Gastroesophageal sphincter (tissue), 3 donors: Measurements from ENCODE around the gene SH3RF3.

ENCODE experiments used
- CTCF ChIP-seq, 4 experiments: fragments of 200-600 bp in 2 of 4; fragments of 450-650 bp in 2 of 4; sonication (generic) in 1 of 4; IDR thresholded peaks; one replicate each; pipeline ENCODE4 v1.5.1; 2017 to 2019; ENCODE audit warnings: antibody characterized with exemption in 4 of 4, mild to moderate bottlenecking in 2 of 4, moderate library complexity in 2 of 4
- POLR2AphosphoS5 ChIP-seq: sonication (generic); formaldehyde crosslinking; IDR thresholded peaks from one replicate; pipeline ENCODE4 v1.6.1; 2017; ENCODE audit warnings: antibody characterized with exemption

- TF ChIP-seq POLR2AphosphoS5 (no peak), CTCF (IDR thresholded peaks at IDR 0.05) (no peak)
Observed at GRCh38 chr2:109141006-109141600, 12.1 kb downstream of the SH3RF3 start.
